Neural cell (in vitro differentiated cells): ENCODE data around the gene GNAS-AS1.

Source experiments
- EP300 ChIP-seq: fragments of 450-650 bp; conservative IDR thresholded peaks from 2 replicates; pipeline ENCODE4 v1.6.1; 2014; ENCODE audit warnings: antibody characterized with exemption, mild to moderate bottlenecking, moderate library complexity; ENCODE audit not compliant: poor library complexity, severe bottlenecking
- EZH2 ChIP-seq: fragments of 200-600, 300-800 bp; shearing (Covaris generic), sonication (generic); IDR thresholded peaks from 2 replicates; pipeline ENCODE4 v1.6.1; 2014; ENCODE audit warnings: antibody characterized with exemption, low read length, borderline replicate concordance, mild to moderate bottlenecking; ENCODE audit not compliant: insufficient read depth, poor library complexity, severe bottlenecking
- MXI1 ChIP-seq: fragments of 450-650 bp; conservative IDR thresholded peaks from 2 replicates; pipeline ENCODE4 v1.6.1; 2014; ENCODE audit warnings: antibody characterized with exemption, mild to moderate bottlenecking; ENCODE audit not compliant: poor library complexity, severe bottlenecking
- POLR2AphosphoS5 ChIP-seq: IDR thresholded peaks from 2 replicates; pipeline ENCODE4 v1.6.1; 2012
- RAD21 ChIP-seq: fragments of 450-650 bp; conservative IDR thresholded peaks from 2 replicates; pipeline ENCODE4 v1.6.1; 2014; ENCODE audit warnings: antibody characterized with exemption, mild to moderate bottlenecking, moderate library complexity
- SMC3 ChIP-seq: fragments of 450-650 bp; conservative IDR thresholded peaks from 2 replicates; pipeline ENCODE4 v1.6.1; 2014; ENCODE audit warnings: antibody characterized with exemption, mild to moderate bottlenecking, moderate library complexity; ENCODE audit not compliant: poor library complexity
- TAF1 ChIP-seq: IDR thresholded peaks from 2 replicates; pipeline ENCODE4 v1.6.1; 2012; ENCODE audit warnings: low read depth
- TF ChIP-seq, protein P1 (sequence below): fragments of 450-650 bp; IDR thresholded peaks from 2 replicates; pipeline ENCODE4 v1.5.1; 2014; ENCODE audit warnings: antibody characterized with exemption, mild to moderate bottlenecking, moderate library complexity; ENCODE audit not compliant: poor library complexity, severe bottlenecking
- TF ChIP-seq, protein P2 (sequence below): IDR thresholded peaks from 2 replicates; pipeline ENCODE4 v1.6.1; 2012; ENCODE audit warnings: borderline replicate concordance

DNA sequence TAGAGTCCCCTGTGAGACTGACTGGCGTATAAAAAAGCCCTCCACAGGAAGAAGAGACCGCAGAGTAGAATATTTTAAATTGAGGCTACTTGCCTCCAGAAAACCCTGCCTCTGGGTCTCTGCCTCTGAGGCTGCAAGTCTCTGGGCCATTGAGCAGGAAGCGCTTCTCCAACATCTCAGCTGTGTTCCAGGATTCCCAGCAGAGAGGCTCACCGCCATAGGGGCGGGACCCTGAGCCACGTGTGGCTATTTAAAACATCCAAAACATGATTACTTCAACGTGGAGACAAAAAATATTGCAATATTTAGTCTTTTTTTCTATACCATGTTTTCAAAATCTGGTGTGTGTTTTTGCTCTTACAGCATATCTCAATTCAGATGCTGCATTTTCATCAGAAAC is 59.4 kb downstream of the GNAS-AS1 start:
- TF ChIP-seq, protein P1, sequence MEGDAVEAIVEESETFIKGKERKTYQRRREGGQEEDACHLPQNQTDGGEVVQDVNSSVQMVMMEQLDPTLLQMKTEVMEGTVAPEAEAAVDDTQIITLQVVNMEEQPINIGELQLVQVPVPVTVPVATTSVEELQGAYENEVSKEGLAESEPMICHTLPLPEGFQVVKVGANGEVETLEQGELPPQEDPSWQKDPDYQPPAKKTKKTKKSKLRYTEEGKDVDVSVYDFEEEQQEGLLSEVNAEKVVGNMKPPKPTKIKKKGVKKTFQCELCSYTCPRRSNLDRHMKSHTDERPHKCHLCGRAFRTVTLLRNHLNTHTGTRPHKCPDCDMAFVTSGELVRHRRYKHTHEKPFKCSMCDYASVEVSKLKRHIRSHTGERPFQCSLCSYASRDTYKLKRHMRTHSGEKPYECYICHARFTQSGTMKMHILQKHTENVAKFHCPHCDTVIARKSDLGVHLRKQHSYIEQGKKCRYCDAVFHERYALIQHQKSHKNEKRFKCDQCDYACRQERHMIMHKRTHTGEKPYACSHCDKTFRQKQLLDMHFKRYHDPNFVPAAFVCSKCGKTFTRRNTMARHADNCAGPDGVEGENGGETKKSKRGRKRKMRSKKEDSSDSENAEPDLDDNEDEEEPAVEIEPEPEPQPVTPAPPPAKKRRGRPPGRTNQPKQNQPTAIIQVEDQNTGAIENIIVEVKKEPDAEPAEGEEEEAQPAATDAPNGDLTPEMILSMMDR, result no peak
- no peak for TF ChIP-seq RAD21
- TF ChIP-seq MXI1, result no peak
- TF ChIP-seq, protein P2, sequence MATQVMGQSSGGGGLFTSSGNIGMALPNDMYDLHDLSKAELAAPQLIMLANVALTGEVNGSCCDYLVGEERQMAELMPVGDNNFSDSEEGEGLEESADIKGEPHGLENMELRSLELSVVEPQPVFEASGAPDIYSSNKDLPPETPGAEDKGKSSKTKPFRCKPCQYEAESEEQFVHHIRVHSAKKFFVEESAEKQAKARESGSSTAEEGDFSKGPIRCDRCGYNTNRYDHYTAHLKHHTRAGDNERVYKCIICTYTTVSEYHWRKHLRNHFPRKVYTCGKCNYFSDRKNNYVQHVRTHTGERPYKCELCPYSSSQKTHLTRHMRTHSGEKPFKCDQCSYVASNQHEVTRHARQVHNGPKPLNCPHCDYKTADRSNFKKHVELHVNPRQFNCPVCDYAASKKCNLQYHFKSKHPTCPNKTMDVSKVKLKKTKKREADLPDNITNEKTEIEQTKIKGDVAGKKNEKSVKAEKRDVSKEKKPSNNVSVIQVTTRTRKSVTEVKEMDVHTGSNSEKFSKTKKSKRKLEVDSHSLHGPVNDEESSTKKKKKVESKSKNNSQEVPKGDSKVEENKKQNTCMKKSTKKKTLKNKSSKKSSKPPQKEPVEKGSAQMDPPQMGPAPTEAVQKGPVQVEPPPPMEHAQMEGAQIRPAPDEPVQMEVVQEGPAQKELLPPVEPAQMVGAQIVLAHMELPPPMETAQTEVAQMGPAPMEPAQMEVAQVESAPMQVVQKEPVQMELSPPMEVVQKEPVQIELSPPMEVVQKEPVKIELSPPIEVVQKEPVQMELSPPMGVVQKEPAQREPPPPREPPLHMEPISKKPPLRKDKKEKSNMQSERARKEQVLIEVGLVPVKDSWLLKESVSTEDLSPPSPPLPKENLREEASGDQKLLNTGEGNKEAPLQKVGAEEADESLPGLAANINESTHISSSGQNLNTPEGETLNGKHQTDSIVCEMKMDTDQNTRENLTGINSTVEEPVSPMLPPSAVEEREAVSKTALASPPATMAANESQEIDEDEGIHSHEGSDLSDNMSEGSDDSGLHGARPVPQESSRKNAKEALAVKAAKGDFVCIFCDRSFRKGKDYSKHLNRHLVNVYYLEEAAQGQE, result no peak
- no peak for TF ChIP-seq EP300
- TF ChIP-seq POLR2AphosphoS5, result no peak
- no peak for TF ChIP-seq EZH2
- TF ChIP-seq TAF1, result no peak
- TF ChIP-seq SMC3, result no peak
